AG04450 (cell line): Measurements from ENCODE around the gene ORM1. TPM values are rescaled to one million over a fixed set of nuclear protein-coding genes. Genes with fewer than 3 reads are reported as not detected.

Experiments used
- CTCF ChIA-PET: fragments of 300-600, 350-600 bp; formaldehyde crosslinking; extraction: SDS; loops from one replicate; lab custom pipeline; 2022; ENCODE audit warnings: antibody characterized with exemption, inconsistent platforms; lab: Charles Lee
- POLR2A ChIA-PET: fragments of 350-600 bp; formaldehyde crosslinking; extraction: SDS; loops from one replicate; lab custom pipeline; 2021; ENCODE audit warnings: antibody characterized with exemption, inconsistent platforms; lab: Yijun Ruan, JAX
- DNase-seq: peaks from one replicate; pipeline ENCODE4 v3.0.0-alpha.2; 2011; ENCODE audit warnings: low read depth, low spot score
- H3K27ac ChIP-seq: one replicate; pipeline ENCODE4 v1.5.1; 2012; ENCODE audit warnings: low read depth, low read length, control low read depth
- H3K27me3 ChIP-seq: one replicate; pipeline ENCODE4 v1.6.0; 2012; ENCODE audit warnings: low read length; ENCODE audit not compliant: control insufficient read depth, insufficient read depth
- H3K4me3 ChIP-seq: 2 replicates; pipeline ENCODE4 v1.5.1; 2011; ENCODE audit warnings: mild to moderate bottlenecking, low read depth, low read length, control low read depth
- H3K9me3 ChIP-seq: 2 replicates; pipeline ENCODE4 v1.5.1; 2012; ENCODE audit warnings: low read length; ENCODE audit not compliant: control insufficient read depth, insufficient read depth
- polyA plus RNA-seq: library from polyadenylated mRNA; depleted of rRNA; stranded (reverse); fragments of >200 nt; gene quantifications from 2 replicates; pipeline ENCODE4 v1.2.3, GENCODE V29; 2011; rRNA removed
- TF ChIP-seq, protein P1 (sequence below): IDR thresholded peaks from 2 replicates; pipeline ENCODE4 v1.5.1; 2011; ENCODE audit warnings: low read depth, low read length, control low read depth, inconsistent platforms

ORM1 gene
- polyA plus RNA-seq, 1 experiment: 0.17 TPM

GRCh38 chr9:114374936-114375335 lies 52.0 kb downstream of the ORM1 start:
- Histone ChIP-seq H3K9me3 (no peaks in the 10 kb centered on the region), H3K27ac (no peak overlapping the region), H3K27me3 (no peaks in the 10 kb centered on the region), H3K4me3 (no peak overlapping the region)
- ChIA-PET CTCF (no interaction called here), POLR2A (no interaction called here)
- DNase-seq: no peak
- TF ChIP-seq, protein P1, sequence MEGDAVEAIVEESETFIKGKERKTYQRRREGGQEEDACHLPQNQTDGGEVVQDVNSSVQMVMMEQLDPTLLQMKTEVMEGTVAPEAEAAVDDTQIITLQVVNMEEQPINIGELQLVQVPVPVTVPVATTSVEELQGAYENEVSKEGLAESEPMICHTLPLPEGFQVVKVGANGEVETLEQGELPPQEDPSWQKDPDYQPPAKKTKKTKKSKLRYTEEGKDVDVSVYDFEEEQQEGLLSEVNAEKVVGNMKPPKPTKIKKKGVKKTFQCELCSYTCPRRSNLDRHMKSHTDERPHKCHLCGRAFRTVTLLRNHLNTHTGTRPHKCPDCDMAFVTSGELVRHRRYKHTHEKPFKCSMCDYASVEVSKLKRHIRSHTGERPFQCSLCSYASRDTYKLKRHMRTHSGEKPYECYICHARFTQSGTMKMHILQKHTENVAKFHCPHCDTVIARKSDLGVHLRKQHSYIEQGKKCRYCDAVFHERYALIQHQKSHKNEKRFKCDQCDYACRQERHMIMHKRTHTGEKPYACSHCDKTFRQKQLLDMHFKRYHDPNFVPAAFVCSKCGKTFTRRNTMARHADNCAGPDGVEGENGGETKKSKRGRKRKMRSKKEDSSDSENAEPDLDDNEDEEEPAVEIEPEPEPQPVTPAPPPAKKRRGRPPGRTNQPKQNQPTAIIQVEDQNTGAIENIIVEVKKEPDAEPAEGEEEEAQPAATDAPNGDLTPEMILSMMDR: no peak

DNA sequence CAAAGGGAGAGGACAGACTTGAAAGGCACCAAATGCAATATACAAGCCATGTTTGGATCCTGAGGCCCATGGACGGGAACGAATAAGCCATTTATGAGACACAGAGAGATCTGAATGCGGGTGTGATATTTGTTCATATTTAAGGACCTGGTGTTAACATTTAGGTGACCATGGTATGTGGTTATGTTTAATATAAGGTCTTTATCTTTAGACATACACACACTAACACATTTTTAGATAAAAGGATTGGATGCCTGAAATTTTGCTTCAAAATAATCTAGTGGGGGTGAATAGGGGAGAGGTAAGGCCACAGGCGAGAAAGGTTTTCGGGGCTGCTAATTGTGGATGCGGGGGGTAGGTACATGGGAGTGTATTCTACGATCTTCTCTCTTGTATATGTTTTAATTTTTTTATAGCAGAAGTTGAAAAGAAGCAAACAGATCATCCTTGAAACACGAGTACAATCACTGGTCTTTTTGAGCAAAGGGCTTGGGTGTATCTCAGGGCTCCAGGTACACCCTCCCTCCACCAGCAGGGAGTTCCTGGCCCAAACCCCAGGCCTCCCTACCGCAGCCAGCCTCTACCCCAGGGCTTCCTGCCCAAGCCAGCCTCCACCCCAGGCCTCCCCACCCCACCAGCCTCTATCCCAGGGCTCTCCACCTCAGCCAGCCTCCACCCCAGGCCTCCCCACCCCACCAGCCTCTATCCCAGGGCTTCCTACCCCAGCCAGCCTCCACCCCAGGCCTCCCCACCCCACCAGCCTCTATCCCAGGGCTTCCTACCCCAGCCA lies 52.7 kb downstream of the ORM1 start:
- POLR2A ChIA-PET: no interaction called here

More for the DNA sequence above, 52.7 kb downstream of the ORM1 start:
- TF ChIP-seq, protein P1: no peak
- H3K27ac ChIP-seq: no peak overlapping the region
- no peak overlapping the region for H3K4me3 ChIP-seq
- H3K27me3 ChIP-seq: no peaks in the 10 kb centered on the region
- CTCF ChIA-PET: no interaction called here
- H3K9me3 ChIP-seq: no peaks in the 10 kb centered on the region
- no peak for DNase-seq

Other genes with a start within 250 kb of the ORM1 start
- 0.67 and 0.74 TPM in 2 replicates for gene AMBP, start 244.8 kb upstream of the ORM1 start, polyA plus RNA-seq
- not detected in 2 replicates for gene KIF12, start 223.8 kb upstream of the ORM1 start, polyA plus RNA-seq
- 8.5 and 10.0 TPM in 2 replicates for gene COL27A1, start 167.6 kb upstream of the ORM1 start, polyA plus RNA-seq
- not detected in 2 replicates for gene ORM2, start 6.8 kb downstream of the ORM1 start, polyA plus RNA-seq
- gene AKNA, start 64.9 kb downstream of the ORM1 start, polyA plus RNA-seq: 7.0 and 7.5 TPM in 2 replicates
- gene WHRN, start 182.4 kb downstream of the ORM1 start, polyA plus RNA-seq: 1.1 and 1.2 TPM in 2 replicates